Measurements from ENCODE around the gene DHX32. TPM values are rescaled to one million over a fixed set of nuclear protein-coding genes. Genes with fewer than 3 reads are reported as not detected.

Gene DHX32
- polyA plus RNA-seq, 1 donor from 2014 or later = 6.8 TPM

DNA sequence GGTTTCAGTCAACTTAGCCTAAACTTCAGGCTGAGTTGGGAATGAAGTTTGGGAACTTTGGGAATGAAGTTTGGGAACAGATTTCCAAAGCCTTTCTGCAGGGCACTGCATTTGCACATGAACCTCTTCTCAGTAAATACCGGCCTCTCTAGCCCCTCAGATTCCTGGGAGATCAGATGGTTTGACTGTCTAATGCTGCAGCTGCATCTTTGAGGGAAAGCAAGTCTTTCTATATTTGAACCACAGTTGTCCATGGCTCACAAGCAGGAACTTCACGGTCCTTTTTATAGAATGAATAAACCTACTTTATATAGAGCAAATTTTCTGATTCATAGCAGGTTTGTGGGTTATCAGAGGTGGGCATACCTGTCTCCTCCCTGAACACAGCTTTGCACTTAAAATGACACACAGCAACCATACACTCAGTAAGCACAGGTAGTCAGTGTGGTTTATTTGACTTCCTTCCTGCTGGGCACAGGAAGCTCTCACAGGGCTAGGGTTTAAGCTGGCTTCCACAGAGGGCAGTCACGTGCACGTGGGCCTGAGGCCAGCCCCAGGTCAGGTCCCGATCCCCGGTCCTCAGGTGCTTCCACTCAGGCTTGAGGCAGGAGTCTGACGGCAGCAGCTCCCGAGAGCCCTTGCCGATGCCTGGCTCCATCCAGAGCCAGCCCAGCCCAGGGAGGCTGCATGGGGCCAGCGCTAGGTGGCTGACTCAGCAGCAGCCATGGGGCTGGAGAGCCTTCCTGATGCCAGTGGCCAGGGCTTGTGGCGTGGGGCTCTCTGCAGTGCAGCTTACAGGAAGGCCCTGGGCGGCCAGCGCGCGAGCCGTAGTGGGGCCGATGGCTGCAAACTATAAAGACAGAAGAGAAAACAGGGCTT lies 92.7 kb downstream of the DHX32 start:
- Mint-ChIP-seq H3K27ac (peak overlapping the region in 2 of 3 donors; percentile 20 to 67), H3K4me1 (peaks cover 0 to 10% (median 2%) of the 10 kb centered on the region in 3 donors), H3K4me3 (no peak overlapping the region), H3K27me3 (no peaks in the 10 kb centered on the region), H3K9me3 (peaks cover 0 to 3% (median 1%) of the 10 kb centered on the region in 3 donors), H3K36me3 (peaks cover 14% of the 10 kb centered on the region)

Other genes with a start within 250 kb of the DHX32 start
- gene TEX36, start 198.1 kb downstream of the DHX32 start, polyA plus RNA-seq = not detected
- gene EDRF1, start 161.6 kb downstream of the DHX32 start, polyA plus RNA-seq = 12.8 TPM
- not detected for gene MMP21, start 105.5 kb downstream of the DHX32 start, polyA plus RNA-seq
- 55.1 TPM for gene UROS, start 58.0 kb downstream of the DHX32 start, polyA plus RNA-seq
- 70.0 TPM for gene BCCIP, start 57.7 kb downstream of the DHX32 start, polyA plus RNA-seq
- gene FANK1, start 15.3 kb upstream of the DHX32 start, polyA plus RNA-seq = not detected